Sigmoid colon (tissue), 7 donors: Measurements from ENCODE around the gene STARD13. TPM values are rescaled to one million over a fixed set of nuclear protein-coding genes. Genes with fewer than 3 reads are reported as not detected.

ENCODE experiments used
- DNase-seq: peaks from one replicate; pipeline ENCODE4 v3.0.0-alpha.2; 2019
- H3K27ac ChIP-seq, 4 donors: fragments of 200-600 bp; sonication (generic); one replicate each; pipeline ENCODE4 v1.5.1; 2016 to 2019; ENCODE audit warnings: mild to moderate bottlenecking in 1 of 4
- H3K27me3 ChIP-seq, 3 donors: fragments of 200-600 bp; sonication (generic); one replicate each; pipeline ENCODE4 v1.5.1; 2019; ENCODE audit warnings: mild to moderate bottlenecking in 1 of 3
- H3K36me3 ChIP-seq, 4 donors: fragments of 200-600 bp; sonication (generic); one replicate each; pipeline ENCODE4 v1.5.1; 2016 to 2019
- H3K4me1 ChIP-seq, 4 donors: fragments of 200-600 bp; sonication (generic); one replicate each; pipeline ENCODE4 v1.5.1; 2017 to 2019
- H3K4me3 ChIP-seq, 4 donors: fragments of 200-600 bp; sonication (generic); one replicate each; pipeline ENCODE4 v1.5.1; 2017 to 2019; ENCODE audit warnings: mild to moderate bottlenecking in 2 of 4, moderate library complexity in 1 of 4
- H3K9me3 ChIP-seq, 4 donors: fragments of 200-600 bp in 3 of 4; sonication (generic) in 3 of 4; one replicate each; pipeline versions ENCODE4 v1.5.1 to v1.6.1; 2013 to 2019
- CTCF ChIP-seq, 4 experiments: fragments of 450-650 bp in 3 of 4; fragments of 200-600 bp in 1 of 4; IDR thresholded peaks; one replicate each; pipeline ENCODE4 v1.5.1; 2016 to 2019; ENCODE audit warnings: antibody characterized with exemption in 4 of 4, mild to moderate bottlenecking in 3 of 4, moderate library complexity in 2 of 4
- EP300 ChIP-seq, 4 donors: sonication (generic); formaldehyde crosslinking; IDR thresholded peaks; one replicate each; pipeline ENCODE4 v1.6.1; 2017; ENCODE audit warnings: antibody characterized with exemption in 4 of 4
- POLR2A ChIP-seq, 2 donors: fragments of 450-650 bp; IDR thresholded peaks; one replicate each; pipeline ENCODE4 v1.6.1; 2016; ENCODE audit warnings: antibody characterized with exemption in 2 of 2, mild to moderate bottlenecking in 2 of 2, moderate library complexity in 2 of 2
- POLR2AphosphoS5 ChIP-seq, 4 donors: sonication (generic); formaldehyde crosslinking; IDR thresholded peaks; one replicate each; pipeline ENCODE4 v1.6.1; 2017; ENCODE audit warnings: antibody characterized with exemption in 4 of 4
- WGBS, 2 donors: extraction: QIAGEN DNeasy Blood & Tissue Kit; methylation state at CpG; one replicate each; pipeline ENCODE4 v1.1.7; 2013; 5-methylcytosine and 5-hydroxymethylcytosine counted together
- intact Hi-C: fragments of 100-400 bp; cut with DNase I; formaldehyde crosslinking; loops from one replicate; pipeline ENCODE4 v1.15.1; 2023
- polyA plus RNA-seq, 3 donors: library from polyadenylated mRNA; stranded (reverse); fragments of 200-250 nt; gene quantifications; one replicate each; pipeline ENCODE4 v1.2.3, GENCODE V29; 2013
- total RNA-seq, 4 donors: library from RNA; depleted of rRNA; stranded (reverse); fragments of >200 nt; gene quantifications; one replicate each; pipeline ENCODE4 v1.1.0, GENCODE V29; 2016
- donor health status: healthy with polysubstance abuse.
- donor health status: Bipolar disorder and iron deficiency.
- donor health status: healthy.

STARD13 gene, protein sequence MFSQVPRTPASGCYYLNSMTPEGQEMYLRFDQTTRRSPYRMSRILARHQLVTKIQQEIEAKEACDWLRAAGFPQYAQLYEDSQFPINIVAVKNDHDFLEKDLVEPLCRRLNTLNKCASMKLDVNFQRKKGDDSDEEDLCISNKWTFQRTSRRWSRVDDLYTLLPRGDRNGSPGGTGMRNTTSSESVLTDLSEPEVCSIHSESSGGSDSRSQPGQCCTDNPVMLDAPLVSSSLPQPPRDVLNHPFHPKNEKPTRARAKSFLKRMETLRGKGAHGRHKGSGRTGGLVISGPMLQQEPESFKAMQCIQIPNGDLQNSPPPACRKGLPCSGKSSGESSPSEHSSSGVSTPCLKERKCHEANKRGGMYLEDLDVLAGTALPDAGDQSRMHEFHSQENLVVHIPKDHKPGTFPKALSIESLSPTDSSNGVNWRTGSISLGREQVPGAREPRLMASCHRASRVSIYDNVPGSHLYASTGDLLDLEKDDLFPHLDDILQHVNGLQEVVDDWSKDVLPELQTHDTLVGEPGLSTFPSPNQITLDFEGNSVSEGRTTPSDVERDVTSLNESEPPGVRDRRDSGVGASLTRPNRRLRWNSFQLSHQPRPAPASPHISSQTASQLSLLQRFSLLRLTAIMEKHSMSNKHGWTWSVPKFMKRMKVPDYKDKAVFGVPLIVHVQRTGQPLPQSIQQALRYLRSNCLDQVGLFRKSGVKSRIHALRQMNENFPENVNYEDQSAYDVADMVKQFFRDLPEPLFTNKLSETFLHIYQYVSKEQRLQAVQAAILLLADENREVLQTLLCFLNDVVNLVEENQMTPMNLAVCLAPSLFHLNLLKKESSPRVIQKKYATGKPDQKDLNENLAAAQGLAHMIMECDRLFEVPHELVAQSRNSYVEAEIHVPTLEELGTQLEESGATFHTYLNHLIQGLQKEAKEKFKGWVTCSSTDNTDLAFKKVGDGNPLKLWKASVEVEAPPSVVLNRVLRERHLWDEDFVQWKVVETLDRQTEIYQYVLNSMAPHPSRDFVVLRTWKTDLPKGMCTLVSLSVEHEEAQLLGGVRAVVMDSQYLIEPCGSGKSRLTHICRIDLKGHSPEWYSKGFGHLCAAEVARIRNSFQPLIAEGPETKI
- total RNA-seq (100 to 1,000 TPM in 1 of 4 donors, 10 to 100 TPM in 3; 66.7 to 102 (median 81.8) TPM), polyA plus RNA-seq (10 to 100 TPM in 1 of 3 donors, 1 to 10 TPM in 2; 3.7 to 14.1 (median 6.0) TPM)

- Histone ChIP-seq H3K4me3 (peak within 1 kb of the TSS; percentile 60 to 69 (median 62)), H3K9me3 (no peaks in the 10 kb centered on the region), H3K36me3 (no peaks in the 10 kb centered on the region), H3K27me3 (no peaks in the 10 kb centered on the region), H3K4me1 (peaks cover 0 to 56% (median 40%) of the 10 kb centered on the region in 4 donors), H3K27ac (peak within 1 kb of the TSS; percentile 89 to 94 (median 92))
- intact Hi-C loops = loop anchor here (2.0 to 10.0 kb wide), 7 partner anchors 67 to 698 kb away; partner anchors contain the start of genes KL and PDS5B
- DNase-seq = peak; percentile 98
- 0 to 1% methylated on average over 20 of the region's 20 CpGs for WGBS, 2 donors
- TF ChIP-seq CTCF (IDR thresholded peaks at IDR 0.05) = peak; percentile 35 to 64 (median 44)
- peak; percentile 89 to 97 (median 95) for TF ChIP-seq POLR2AphosphoS5 (IDR thresholded peaks at IDR 0.05)
- TF ChIP-seq POLR2A (IDR thresholded peaks at IDR 0.05) = peak; percentile 89 to 90
- no peak for TF ChIP-seq EP300 (IDR thresholded peaks at IDR 0.05)
These were observed at the start of gene STARD13 for GRCh38 chr13:33285420-33286124. Gene STARD13 (minus strand): TSS chr13:33285755. CDS start chr13:33285638, 117 bp downstream.

GRCh38 chr13:33334831-33335230 is 49.3 kb upstream of the STARD13 start:
- peaks cover 0 to 4% (median 0%) of the 10 kb centered on the region in 4 donors for H3K36me3 ChIP-seq
- no peak for DNase-seq
- no peak overlapping the region for H3K27ac ChIP-seq
- TF ChIP-seq POLR2A (IDR thresholded peaks at IDR 0.05) (no peak), EP300 (IDR thresholded peaks at IDR 0.05) (no peak), POLR2AphosphoS5 (IDR thresholded peaks at IDR 0.05) (no peak), CTCF (IDR thresholded peaks at IDR 0.05) (no peak)
- WGBS, 2 donors = 91 to 93% methylated on average over 7 of the region's 7 CpGs
- intact Hi-C loops = no loop called here
- no peaks in the 10 kb centered on the region for H3K27me3 ChIP-seq
- H3K9me3 ChIP-seq = no peaks in the 10 kb centered on the region
- no peaks in the 10 kb centered on the region for H3K4me1 ChIP-seq
- H3K4me3 ChIP-seq = no peak overlapping the region

- intact Hi-C loops = no loop called here
- WGBS, 2 donors = 84 to 85% methylated on average over 3 of the region's 3 CpGs
These were observed 46.4 kb upstream of the STARD13 start for GRCh38 chr13:33331962-33332361.

More at GRCh38 chr13:33331962-33332361, 46.4 kb upstream of the STARD13 start:
- Histone ChIP-seq H3K27me3 (no peaks in the 10 kb centered on the region), H3K27ac (no peak overlapping the region), H3K4me1 (peaks cover 0 to 10% (median 0%) of the 10 kb centered on the region in 4 donors), H3K9me3 (no peaks in the 10 kb centered on the region), H3K4me3 (no peak overlapping the region), H3K36me3 (peaks cover 0 to 4% (median 0%) of the 10 kb centered on the region in 4 donors)
- no peak for TF ChIP-seq POLR2AphosphoS5 (IDR thresholded peaks at IDR 0.05)
- no peak for TF ChIP-seq EP300 (IDR thresholded peaks at IDR 0.05)
- no peak for TF ChIP-seq CTCF (IDR thresholded peaks at IDR 0.05)
- no peak for TF ChIP-seq POLR2A (IDR thresholded peaks at IDR 0.05)
- no peak for DNase-seq
